Smooth muscle cell (in vitro differentiated cells): ENCODE results near the gene HOXD12. TPM values are rescaled to one million over a fixed set of nuclear protein-coding genes. Genes with fewer than 3 reads are reported as not detected.

Experiments
- DNase-seq: peaks from one replicate; lab custom pipeline; 2025; ENCODE audit not compliant: unreplicated experiment; lab: John Stamatoyannopoulos, UW
- H2AFZ ChIP-seq: fragments of 200-600 bp; sonication (generic); 2 replicates; pipeline ENCODE4 v1.6.0; 2016; ENCODE audit warnings: antibody characterized with exemption, low read depth, mild to moderate bottlenecking
- H3F3A ChIP-seq: fragments of 200-600 bp; sonication (generic); 2 replicates; pipeline ENCODE4 v1.6.0; 2017; ENCODE audit warnings: antibody characterized with exemption, low read depth
- H3K27ac ChIP-seq: fragments of 200-600 bp; sonication (generic); 2 replicates; pipeline ENCODE4 v1.5.1; 2016; ENCODE audit warnings: low read depth, mild to moderate bottlenecking
- H3K27me3 ChIP-seq: fragments of 200-600 bp; sonication (generic); 2 replicates; pipeline ENCODE4 v1.6.1; 2016; ENCODE audit warnings: low read depth, mild to moderate bottlenecking
- H3K36me3 ChIP-seq: fragments of 200-600 bp; sonication (generic); 2 replicates; pipeline ENCODE4 v1.5.1; 2016; ENCODE audit warnings: low read depth
- H3K4me1 ChIP-seq: fragments of 200-600 bp; sonication (generic); 2 replicates; pipeline ENCODE4 v1.5.1; 2016; ENCODE audit warnings: low read depth
- H3K4me2 ChIP-seq: fragments of 200-600 bp; sonication (generic); 2 replicates; pipeline ENCODE4 v1.6.0; 2016; ENCODE audit warnings: mild to moderate bottlenecking
- H3K4me3 ChIP-seq: fragments of 200-600 bp; sonication (generic); 2 replicates; pipeline ENCODE4 v1.5.1; 2016; ENCODE audit warnings: mild to moderate bottlenecking
- H3K79me2 ChIP-seq: fragments of 200-600 bp; sonication (generic); 2 replicates; pipeline ENCODE4 v1.6.0; 2016; ENCODE audit warnings: low read depth, mild to moderate bottlenecking
- H3K9ac ChIP-seq: fragments of 200-600 bp; sonication (generic); 2 replicates; pipeline ENCODE4 v1.6.0; 2016; ENCODE audit warnings: low read depth
- H3K9me3 ChIP-seq: fragments of 200-600 bp; sonication (generic); replicated peaks from 2 replicates; pipeline ENCODE4 v1.5.1; 2016; ENCODE audit warnings: low read depth
- H4K20me1 ChIP-seq: fragments of 200-600 bp; sonication (generic); 2 replicates; pipeline ENCODE4 v1.6.0; 2016; ENCODE audit warnings: low read depth
- WGBS: methylation state at CpG from one replicate; pipeline ENCODE4 v1.1.7; 2016; ENCODE audit warnings: low lambda C conversion rate; 5-methylcytosine and 5-hydroxymethylcytosine counted together
- polyA plus RNA-seq: library from polyadenylated mRNA; unstranded; fragments of >200 nt; fragmentation: Nextera tagmentation; extraction: Ambion mirVana; gene quantifications from 2 replicates; pipeline ENCODE4 v1.2.1, GENCODE V29; 2016
- total RNA-seq: library from RNA; depleted of rRNA; stranded (reverse); fragments of >200 nt; gene quantifications from 2 replicates; pipeline ENCODE4 v1.2.3, GENCODE V29; 2014
- TF ChIP-seq, protein P1 (sequence below): fragments of 200-600 bp; sonication (generic); IDR thresholded peaks from 2 replicates; pipeline ENCODE4 v1.5.1; 2017; ENCODE audit warnings: borderline replicate concordance, mild to moderate bottlenecking, antibody characterized with exemption; ENCODE audit not compliant: insufficient read depth, poor library complexity, severe bottlenecking

Gene HOXD12
- total and polyA plus RNA-seq, 2 experiments from 2014 or later: not detected

DNA sequence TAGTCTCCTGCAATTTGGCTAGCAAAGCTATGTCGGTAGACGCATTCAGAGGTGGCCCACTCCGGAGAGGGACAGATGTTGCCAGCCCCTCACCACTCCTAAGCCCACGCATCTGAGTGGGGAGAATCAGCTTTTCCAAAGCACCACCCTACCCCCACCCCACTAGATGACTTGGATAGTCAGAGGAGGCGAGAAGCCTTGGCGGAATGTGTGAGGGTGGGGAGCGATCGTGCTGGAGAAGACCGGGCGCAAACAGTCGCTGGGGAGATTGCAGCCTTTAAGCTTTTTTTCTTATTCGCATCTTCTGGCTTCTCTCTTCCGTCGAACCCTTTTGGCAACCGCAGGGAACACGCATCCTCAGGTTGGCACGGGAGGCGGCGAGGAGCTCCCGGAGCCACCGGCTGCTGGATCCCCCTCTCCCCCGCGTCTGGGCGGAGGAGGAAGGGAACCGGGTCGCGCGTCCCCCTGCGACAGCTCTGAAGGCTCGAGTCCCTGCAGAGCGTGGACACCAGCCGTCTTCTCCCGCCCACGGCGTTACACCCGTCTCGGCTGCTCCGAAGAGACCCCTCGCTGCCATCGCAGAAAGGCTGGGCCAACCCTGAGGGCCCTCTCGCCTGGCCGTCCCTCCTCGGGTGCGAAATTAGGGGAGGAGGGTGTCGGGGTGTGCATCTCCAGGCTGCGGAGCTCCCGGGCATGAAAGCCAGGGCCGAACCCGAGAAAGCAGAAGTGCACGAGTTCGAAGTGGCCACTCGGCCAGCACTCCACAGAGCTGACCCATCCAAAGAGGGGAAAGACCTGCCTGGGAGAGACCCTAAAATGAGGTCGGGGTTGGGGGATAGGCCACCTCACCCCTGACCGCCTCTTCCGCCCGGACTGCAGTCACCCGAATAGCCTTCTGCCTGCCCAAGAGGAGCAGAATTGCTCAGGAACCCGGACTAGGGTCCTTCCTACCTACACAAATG is 28.0 kb upstream of the HOXD12 start:
- H3K9ac ChIP-seq: no peak overlapping the region
- TF ChIP-seq, protein P1, sequence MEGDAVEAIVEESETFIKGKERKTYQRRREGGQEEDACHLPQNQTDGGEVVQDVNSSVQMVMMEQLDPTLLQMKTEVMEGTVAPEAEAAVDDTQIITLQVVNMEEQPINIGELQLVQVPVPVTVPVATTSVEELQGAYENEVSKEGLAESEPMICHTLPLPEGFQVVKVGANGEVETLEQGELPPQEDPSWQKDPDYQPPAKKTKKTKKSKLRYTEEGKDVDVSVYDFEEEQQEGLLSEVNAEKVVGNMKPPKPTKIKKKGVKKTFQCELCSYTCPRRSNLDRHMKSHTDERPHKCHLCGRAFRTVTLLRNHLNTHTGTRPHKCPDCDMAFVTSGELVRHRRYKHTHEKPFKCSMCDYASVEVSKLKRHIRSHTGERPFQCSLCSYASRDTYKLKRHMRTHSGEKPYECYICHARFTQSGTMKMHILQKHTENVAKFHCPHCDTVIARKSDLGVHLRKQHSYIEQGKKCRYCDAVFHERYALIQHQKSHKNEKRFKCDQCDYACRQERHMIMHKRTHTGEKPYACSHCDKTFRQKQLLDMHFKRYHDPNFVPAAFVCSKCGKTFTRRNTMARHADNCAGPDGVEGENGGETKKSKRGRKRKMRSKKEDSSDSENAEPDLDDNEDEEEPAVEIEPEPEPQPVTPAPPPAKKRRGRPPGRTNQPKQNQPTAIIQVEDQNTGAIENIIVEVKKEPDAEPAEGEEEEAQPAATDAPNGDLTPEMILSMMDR: no peak
- no peak overlapping the region for H3K4me2 ChIP-seq
- H3K4me3 ChIP-seq: no peak overlapping the region
- DNase-seq: no peak
- no peak overlapping the region for H2AFZ ChIP-seq
- no peaks in the 10 kb centered on the region for H3K36me3 ChIP-seq
- no peaks in the 10 kb centered on the region for H3F3A ChIP-seq
- H4K20me1 ChIP-seq: no peaks in the 10 kb centered on the region
- WGBS: 26% methylated on average over 58 of the region's 58 CpGs
- H3K79me2 ChIP-seq: no peaks in the 10 kb centered on the region
- H3K4me1 ChIP-seq: peaks cover 15% of the 10 kb centered on the region
- H3K27ac ChIP-seq: no peak overlapping the region
- peaks cover 100% of the 10 kb centered on the region for H3K27me3 ChIP-seq
- H3K9me3 ChIP-seq: no peaks in the 10 kb centered on the region

DNA sequence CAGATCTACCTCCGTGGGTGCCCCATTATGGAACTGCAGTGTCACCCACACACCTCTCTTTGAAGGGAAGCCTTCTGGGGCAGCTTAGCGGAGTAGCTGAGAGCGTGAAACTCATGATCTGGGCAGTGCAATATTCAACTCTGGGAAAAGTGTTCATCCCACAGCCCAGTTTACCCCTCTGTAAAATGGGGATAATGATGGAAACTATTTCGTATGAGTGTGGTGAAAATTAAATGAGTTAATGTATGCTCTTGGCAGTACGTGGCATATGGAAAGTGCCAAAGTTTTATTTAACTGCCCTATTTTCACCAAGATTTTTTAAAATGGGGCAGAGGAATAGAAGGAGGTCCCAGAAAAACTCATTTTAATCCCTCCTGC is 27.3 kb upstream of the HOXD12 start:
- Histone ChIP-seq H3K36me3 (no peaks in the 10 kb centered on the region), H3K9ac (no peak overlapping the region), H2AFZ (no peak overlapping the region), H3K4me2 (no peak overlapping the region), H3K27me3 (peaks cover 100% of the 10 kb centered on the region), H3K9me3 (no peaks in the 10 kb centered on the region), H3K27ac (no peak overlapping the region), H4K20me1 (no peaks in the 10 kb centered on the region), H3K79me2 (no peaks in the 10 kb centered on the region), H3K4me1 (peaks cover 12% of the 10 kb centered on the region), H3K4me3 (no peak overlapping the region), H3F3A (no peaks in the 10 kb centered on the region)
- 59% methylated on average over 5 of the region's 5 CpGs for WGBS
- TF ChIP-seq, protein P1: no peak
- DNase-seq: no peak

DNA sequence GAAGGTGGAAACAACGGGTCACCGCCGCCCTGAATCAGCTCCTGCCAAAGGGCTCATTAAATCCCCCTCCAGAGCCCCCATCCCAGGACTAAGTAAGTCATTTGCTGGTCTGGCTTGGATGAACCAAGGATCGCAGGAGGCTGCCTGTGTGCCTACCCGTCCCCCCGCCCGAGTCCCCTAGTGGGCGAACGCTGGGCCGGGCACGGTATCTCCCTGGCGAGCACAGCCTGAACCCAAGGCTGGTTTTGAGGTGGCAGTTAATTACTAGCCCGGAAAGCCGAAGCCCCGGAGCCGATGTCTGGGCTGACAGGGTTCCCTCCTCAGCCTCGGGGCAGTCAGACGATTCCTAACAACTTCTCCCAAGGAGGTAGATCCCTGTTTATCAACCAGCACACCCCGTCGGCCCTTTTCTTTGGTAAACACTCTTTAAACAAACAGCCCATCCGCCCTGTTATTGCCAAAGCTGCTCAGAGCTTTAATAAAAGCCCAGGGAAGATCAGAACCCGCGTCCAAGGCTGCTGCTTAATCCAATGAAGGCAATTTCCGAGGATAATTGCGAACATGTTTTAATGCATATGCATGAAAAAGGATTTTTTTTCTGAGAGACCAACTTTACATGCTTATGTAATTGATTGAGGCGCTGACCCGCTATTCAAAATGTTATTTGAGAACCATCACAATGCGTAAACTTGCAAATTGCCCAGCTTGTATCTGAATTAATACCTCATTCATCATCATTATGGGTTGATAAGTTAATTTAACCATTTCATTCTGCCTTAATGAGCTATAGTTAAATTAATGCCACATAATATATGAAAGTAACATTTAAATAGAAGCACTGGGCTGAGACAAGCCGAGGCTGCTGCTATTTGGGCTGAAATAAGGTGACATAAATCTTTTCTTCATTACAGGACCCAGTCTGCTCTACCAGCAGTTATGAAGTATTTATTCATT is 26.4 kb upstream of the HOXD12 start:
- Histone ChIP-seq H3K4me3 (no peak overlapping the region), H3K4me2 (no peak overlapping the region), H4K20me1 (no peaks in the 10 kb centered on the region), H3K36me3 (no peaks in the 10 kb centered on the region), H3K9me3 (no peaks in the 10 kb centered on the region), H3K27ac (no peak overlapping the region), H3K9ac (no peak overlapping the region), H2AFZ (no peak overlapping the region), H3K27me3 (peaks cover 100% of the 10 kb centered on the region), H3F3A (no peaks in the 10 kb centered on the region), H3K4me1 (peaks cover 4% of the 10 kb centered on the region), H3K79me2 (no peaks in the 10 kb centered on the region)
- WGBS: 18% methylated on average over 29 of the region's 29 CpGs
- TF ChIP-seq, protein P1: no peak
- no peak for DNase-seq
